Thyroid gland (tissue), 4 donors: ENCODE results near the gene LRP2BP.

Experiments used
- CTCF ChIP-seq, 6 experiments: fragments of 200-600 bp in 3 of 6; fragments of 450-650 bp in 3 of 6; sonication (generic) in 3 of 6; IDR thresholded peaks; one replicate each; pipeline ENCODE4 v1.5.1; 2016 to 2019; ENCODE audit warnings: antibody characterized with exemption in 6 of 6, mild to moderate bottlenecking in 2 of 6, inconsistent platforms in 1 of 6, moderate library complexity in 1 of 6
- POLR2A ChIP-seq, 2 donors: fragments of 450-650 bp; IDR thresholded peaks; one replicate each; pipeline ENCODE4 v1.6.1; 2017; ENCODE audit warnings: antibody characterized with exemption in 2 of 2, mild to moderate bottlenecking in 2 of 2, moderate library complexity in 1 of 2

GRCh38 chr4:185408432-185408831 lies 12.7 kb upstream of the LRP2BP start:
- TF ChIP-seq CTCF (IDR thresholded peaks at IDR 0.05): no peak
- TF ChIP-seq POLR2A (IDR thresholded peaks at IDR 0.05): no peak
